Uterus (tissue), 2 donors: ENCODE measurements around the gene ST6GALNAC3.

Experiments
- CTCF ChIP-seq, 4 experiments: fragments of 200-600 bp in 2 of 4; fragments of 450-650 bp in 2 of 4; sonication (generic) in 2 of 4; IDR thresholded peaks; one replicate each; pipeline ENCODE4 v1.5.1; 2016 to 2019; ENCODE audit warnings: antibody characterized with exemption in 4 of 4, mild to moderate bottlenecking in 2 of 4, moderate library complexity in 1 of 4
- POLR2A ChIP-seq, 2 donors: fragments of 450-650 bp; IDR thresholded peaks; one replicate each; pipeline ENCODE4 v1.6.1; 2016; ENCODE audit warnings: antibody characterized with exemption in 2 of 2, mild to moderate bottlenecking in 1 of 2, moderate library complexity in 1 of 2

GRCh38 chr1:76145332-76145731, 70.8 kb downstream of the ST6GALNAC3 start:
- TF ChIP-seq CTCF (IDR thresholded peaks at IDR 0.05) (no peak), POLR2A (IDR thresholded peaks at IDR 0.05) (no peak)
